H1 (cell line): ENCODE data around the gene PLEKHA1. TPM values are rescaled to one million over a fixed set of nuclear protein-coding genes. Genes with fewer than 3 reads are reported as not detected.

Source experiments
- HDAC2 ChIP-seq, 2 experiments: fragments of 300-600 bp in 1 of 2; sonication (generic) in 1 of 2; IDR thresholded peaks; 2 replicates each; pipeline ENCODE4 v1.6.1; 2011 to 2012; ENCODE audit warnings: low read depth in 2 of 2, low read length in 2 of 2, mild to moderate bottlenecking in 2 of 2, moderate library complexity in 2 of 2, borderline replicate concordance in 1 of 2, inconsistent platforms in 1 of 2
- SP4 ChIP-seq: IDR thresholded peaks from 2 replicates; pipeline ENCODE4 v1.6.1; 2012; ENCODE audit warnings: low read length, inconsistent platforms
- TBP ChIP-seq: IDR thresholded peaks from 2 replicates; pipeline ENCODE4 v1.6.1; 2011; ENCODE audit warnings: low read depth, low read length, improper control_type of control experiment
- TEAD4 ChIP-seq: IDR thresholded peaks from 2 replicates; pipeline ENCODE4 v1.6.1; 2012; ENCODE audit warnings: low read depth, low read length, inconsistent platforms, mixed read lengths
- ZNF274 ChIP-seq: IDR thresholded peaks from 2 replicates; pipeline ENCODE4 v1.7.0; 2012; ENCODE audit warnings: low read length, borderline replicate concordance; ENCODE audit errors: extremely low read depth
- polyA plus RNA-seq, 7 experiments: library from polyadenylated mRNA; depleted of rRNA in 3 of 7; stranded (reverse) in 5 of 7; unstranded in 2 of 7; fragments of >200 nt in 5 of 7; fragments of 200-250 nt in 2 of 7; gene quantifications; 1 replicate in 5 of 7; 2 replicates in 1 of 7; 4 replicates in 1 of 7; pipeline versions ENCODE4 v1.2.1 to v1.2.3, GENCODE V29; 2011 to 2013; ENCODE audit warnings: missing spikeins in 2 of 7, mixed read lengths in 2 of 7
- total RNA-seq: library from RNA; stranded (reverse); fragmentation: NEBNext Ultra II Directional; extraction: Animal tissue kit (Norgen Biotek cat#: 25700); gene quantifications from 2 replicates; pipeline ENCODE4 v1.2.1, GENCODE V29; 2021

PLEKHA1 gene
- total and polyA plus RNA-seq, 2 of the 8 experiments (the other 6 are each of a cell fraction or from before 2014, with no cell fraction given) = 15.6 to 39.7 TPM

- TF ChIP-seq ZNF274 = no peak
- TF ChIP-seq HDAC2 (IDR thresholded peaks at IDR 0.05; ENCODE audit: borderline replicate concordance in 1 of 2, low read depth in 2 of 2, low read length in 2 of 2) = no peak
- no peak for TF ChIP-seq SP4
- TF ChIP-seq TBP = no peak
- TF ChIP-seq TEAD4 = no peak
Measured at GRCh38 chr10:122352817-122353525, 21.5 kb upstream of the PLEKHA1 start (continued).
